IMR-90 (cell line): ENCODE results near the gene XYLT2. TPM values are rescaled to one million over a fixed set of nuclear protein-coding genes. Genes with fewer than 3 reads are reported as not detected.

Experiments used
- ATAC-seq: fragments of 200-7000 bp; cut with Tn5 transposase; 2 replicates; pipeline ENCODE4 v1.9.1; 2020; ENCODE audit warnings: low read depth, mild to moderate bottlenecking, moderate library complexity
- BruUV-seq: library from RNA; stranded (reverse); fragments of 400-500 nt; replicated peaks from 2 replicates; lab custom pipeline; 2021; lab: Mats Ljungman, UMichigan
- CTCF ChIA-PET: fragments of 300-600 bp; formaldehyde crosslinking; extraction: SDS; loops from one replicate; lab custom pipeline; 2021; ENCODE audit warnings: antibody characterized with exemption; lab: Yijun Ruan, JAX
- POLR2A ChIA-PET: fragments of 300-600 bp; sonication (Branson Sonifier 250); formaldehyde crosslinking; loops from one replicate; lab custom pipeline; 2022; ENCODE audit warnings: antibody characterized with exemption; ENCODE audit not compliant: unreplicated experiment; lab: Charles Lee
- DNase-seq: peaks from one replicate; pipeline ENCODE4 v3.0.0; 2013
- H2AFZ ChIP-seq: replicated peaks from 2 replicates; pipeline ENCODE3; 2013; ENCODE audit warnings: low read length, mild to moderate bottlenecking; ENCODE audit not compliant: poor library complexity
- H2AK5ac ChIP-seq: 2 replicates; pipeline ENCODE4 v1.6.1; 2013; ENCODE audit warnings: low read depth, low read length, inconsistent platforms
- H2AK9ac ChIP-seq: replicated peaks from 2 replicates; pipeline ENCODE3; 2013; ENCODE audit warnings: mild to moderate bottlenecking, low read depth, low read length, moderate library complexity; ENCODE audit not compliant: poor library complexity
- H2BK120ac ChIP-seq: 2 replicates; pipeline ENCODE4 v1.6.1; 2013; ENCODE audit warnings: low read depth, low read length, inconsistent platforms
- H2BK15ac ChIP-seq: 3 replicates; pipeline ENCODE4 v1.6.1; 2013; ENCODE audit warnings: low read depth, low read length, inconsistent platforms
- H2BK20ac ChIP-seq: 2 replicates; pipeline ENCODE4 v1.6.1; 2013; ENCODE audit warnings: low read depth, mild to moderate bottlenecking, inconsistent platforms, low read length, moderate library complexity
- H2BK5ac ChIP-seq: 2 replicates; pipeline ENCODE4 v1.6.1; 2013; ENCODE audit warnings: mild to moderate bottlenecking, low read depth, low read length, inconsistent platforms; ENCODE audit not compliant: poor library complexity, severe bottlenecking
- H3K14ac ChIP-seq: replicated peaks from 2 replicates; pipeline ENCODE4 v1.6.1; 2013; ENCODE audit warnings: low read depth, low read length, inconsistent platforms
- H3K18ac ChIP-seq: 2 replicates; pipeline ENCODE4 v1.6.1; 2013; ENCODE audit warnings: low read depth, low read length, control low read depth
- H3K23ac ChIP-seq: 2 replicates; pipeline ENCODE4 v1.6.1; 2013; ENCODE audit warnings: low read depth, low read length, inconsistent platforms
- H3K27ac ChIP-seq: 2 replicates; pipeline ENCODE4 v1.5.1; 2013; ENCODE audit warnings: mild to moderate bottlenecking, control low read depth, low read length; ENCODE audit not compliant: insufficient read depth
- H3K27me3 ChIP-seq: 2 replicates; pipeline ENCODE4 v1.6.1; 2013; ENCODE audit warnings: low read length; ENCODE audit not compliant: control insufficient read depth, insufficient read depth
- H3K36me3 ChIP-seq: 2 replicates; pipeline ENCODE4 v1.6.1; 2013; ENCODE audit warnings: low read length, mixed read lengths; ENCODE audit not compliant: control insufficient read depth, insufficient read depth
- H3K4ac ChIP-seq: 2 replicates; pipeline ENCODE4 v1.6.1; 2013; ENCODE audit warnings: low read depth, low read length, inconsistent platforms
- H3K4me1 ChIP-seq: 2 replicates; pipeline ENCODE4 v1.6.1; 2013; ENCODE audit warnings: low read length, mixed read lengths; ENCODE audit not compliant: control insufficient read depth, insufficient read depth
- H3K4me2 ChIP-seq: 2 replicates; pipeline ENCODE4 v1.6.1; 2013; ENCODE audit warnings: low read depth, mild to moderate bottlenecking, control low read depth, low read length, moderate library complexity
- H3K4me3 ChIP-seq: 2 replicates; pipeline ENCODE4 v1.5.1; 2013; ENCODE audit warnings: low read depth, mild to moderate bottlenecking, control low read depth, low read length, moderate library complexity; ENCODE audit not compliant: insufficient read depth
- H3K56ac ChIP-seq: 2 replicates; pipeline ENCODE4 v1.6.1; 2013; ENCODE audit warnings: low read length, inconsistent platforms; ENCODE audit not compliant: insufficient read depth; ENCODE audit errors: extremely low read depth
- H3K79me1 ChIP-seq, 2 experiments: 2 replicates each; pipeline ENCODE4 v1.6.1; 2013; ENCODE audit warnings: low read length in 2 of 2, inconsistent platforms in 1 of 2, low read depth in 1 of 2
- H3K9ac ChIP-seq: 2 replicates; pipeline ENCODE4 v1.6.1; 2013; ENCODE audit warnings: low read depth, low read length, control low read depth
- H3K9me1 ChIP-seq: 2 replicates; pipeline ENCODE4 v1.6.1; 2013; ENCODE audit warnings: low read length, inconsistent platforms; ENCODE audit not compliant: insufficient read depth
- H3K9me3 ChIP-seq: 2 replicates; pipeline ENCODE4 v1.6.1; 2013; ENCODE audit warnings: low read length; ENCODE audit not compliant: control insufficient read depth, insufficient read depth
- H4K20me1 ChIP-seq: 2 replicates; pipeline ENCODE4 v1.6.1; 2013; ENCODE audit warnings: low read length, inconsistent platforms; ENCODE audit not compliant: insufficient read depth
- H4K5ac ChIP-seq: 2 replicates; pipeline ENCODE4 v1.6.1; 2013; ENCODE audit warnings: mild to moderate bottlenecking, low read depth, low read length, control low read depth
- H4K8ac ChIP-seq, 2 experiments: 2 replicates each; pipeline ENCODE4 v1.6.1; 2013; ENCODE audit warnings: low read depth in 2 of 2, low read length in 2 of 2, control low read depth in 1 of 2, inconsistent platforms in 1 of 2
- H4K91ac ChIP-seq: 2 replicates; pipeline ENCODE4 v1.6.1; 2013; ENCODE audit warnings: low read depth, low read length, inconsistent platforms; ENCODE audit not compliant: insufficient read depth
- BHLHE40 ChIP-seq: fragments of 150-350 bp; IDR thresholded peaks from 2 replicates; pipeline ENCODE4 v1.6.1; 2016; ENCODE audit warnings: mild to moderate bottlenecking, low read depth, low read length
- CEBPB ChIP-seq: IDR thresholded peaks from 2 replicates; pipeline ENCODE4 v1.6.1; 2012; ENCODE audit warnings: low read depth, low read length, improper control_type of control experiment
- CHD1 ChIP-seq: IDR thresholded peaks from 2 replicates; pipeline ENCODE4 v1.6.1; 2012; ENCODE audit warnings: low read depth, low read length, improper control_type of control experiment
- FOS ChIP-seq: fragments of 150-350 bp; IDR thresholded peaks from 2 replicates; pipeline ENCODE4 v1.6.1; 2016; ENCODE audit warnings: low read depth, low read length
- MAZ ChIP-seq: IDR thresholded peaks from 2 replicates; pipeline ENCODE4 v1.6.1; 2012; ENCODE audit warnings: low read depth, mild to moderate bottlenecking, low read length, improper control_type of control experiment, moderate library complexity, borderline replicate concordance
- MXI1 ChIP-seq: IDR thresholded peaks from 2 replicates; pipeline ENCODE4 v1.6.1; 2012; ENCODE audit warnings: low read depth, mild to moderate bottlenecking, low read length, moderate library complexity, borderline replicate concordance
- NFE2L2 ChIP-seq: fragments of 150-350 bp; IDR thresholded peaks from 2 replicates; pipeline ENCODE4 v1.6.1; 2016; ENCODE audit warnings: low read depth, mild to moderate bottlenecking, low read length
- POLR2A ChIP-seq: IDR thresholded peaks from 2 replicates; pipeline ENCODE4 v1.6.1; 2012; ENCODE audit warnings: mild to moderate bottlenecking, low read depth, low read length
- RAD21 ChIP-seq: IDR thresholded peaks from 2 replicates; pipeline ENCODE4 v1.6.1; 2012; ENCODE audit warnings: low read length, improper control_type of control experiment
- RCOR1 ChIP-seq: IDR thresholded peaks from 2 replicates; pipeline ENCODE4 v1.6.1; 2012; ENCODE audit warnings: mild to moderate bottlenecking, low read length, improper control_type of control experiment; ENCODE audit not compliant: insufficient replicate concordance
- SMC3 ChIP-seq: fragments of 150-350 bp; IDR thresholded peaks from 2 replicates; pipeline ENCODE4 v1.6.1; 2016; ENCODE audit warnings: low read depth, mild to moderate bottlenecking, antibody characterized with exemption, low read length, moderate library complexity
- WGBS, 2 experiments: methylation state at CpG; one replicate each; pipeline versions ENCODE4 v1.1.5 to v1.1.7; 2013; ENCODE audit warnings: missing lambda C conversion rate in 2 of 2; ENCODE audit not compliant: insufficient read length in 1 of 2; ENCODE audit errors: extremely low coverage in 2 of 2; 5-methylcytosine and 5-hydroxymethylcytosine counted together
- dilution Hi-C: fragments of 300-500 bp; cut with HindIII; formaldehyde crosslinking; loops from one replicate; pipeline ENCODE4 v1.14.3; 2018; ENCODE audit warnings: low sequenced_read_pairs; ENCODE audit not compliant: unreplicated experiment
- in situ Hi-C: fragments of 300-500 bp; cut with MboI; formaldehyde crosslinking; loops from 3 replicates; pipeline ENCODE4 v1.14.3; 2019; ENCODE audit warnings: low sequenced_read_pairs, inconsistent platforms, mixed read lengths
- intact Hi-C: fragments of 100-400 bp; cut with micrococcal nuclease; formaldehyde crosslinking; loops from 2 replicates; pipeline ENCODE4 v1.10.0; 2022
- polyA plus RNA-seq, 3 experiments: library from polyadenylated mRNA; depleted of rRNA; stranded (reverse); fragments of >200 nt; gene quantifications; 2 replicates each; pipeline ENCODE4 v1.2.3, GENCODE V29; 2012; ENCODE audit warnings: low replicate concordance in 1 of 3
- total RNA-seq: library from RNA; depleted of rRNA; stranded (reverse); fragments of >200 nt; gene quantifications from 2 replicates; pipeline ENCODE4 v1.2.3, GENCODE V29; 2012
- TF ChIP-seq, protein P1 (sequence below): fragments of 150-350 bp; IDR thresholded peaks from 2 replicates; pipeline ENCODE4 v1.6.1; 2016; ENCODE audit warnings: low read depth, mild to moderate bottlenecking, low read length, moderate library complexity, borderline replicate concordance
- TF ChIP-seq, protein P2 (sequence below): conservative IDR thresholded peaks from 2 replicates; pipeline ENCODE4 v1.5.1; 2012; ENCODE audit warnings: mild to moderate bottlenecking, low read depth, low read length, improper control_type of control experiment
- TF ChIP-seq, protein P3 (sequence below): fragments of 150-350 bp; IDR thresholded peaks from 2 replicates; pipeline ENCODE4 v1.6.1; 2017; ENCODE audit warnings: mild to moderate bottlenecking, antibody characterized with exemption, low read length, low read depth

Gene XYLT2
- total and polyA plus RNA-seq, 2 of the 4 experiments (the other 2 are of a cell fraction): 27.7 to 31.9 TPM

DNA sequence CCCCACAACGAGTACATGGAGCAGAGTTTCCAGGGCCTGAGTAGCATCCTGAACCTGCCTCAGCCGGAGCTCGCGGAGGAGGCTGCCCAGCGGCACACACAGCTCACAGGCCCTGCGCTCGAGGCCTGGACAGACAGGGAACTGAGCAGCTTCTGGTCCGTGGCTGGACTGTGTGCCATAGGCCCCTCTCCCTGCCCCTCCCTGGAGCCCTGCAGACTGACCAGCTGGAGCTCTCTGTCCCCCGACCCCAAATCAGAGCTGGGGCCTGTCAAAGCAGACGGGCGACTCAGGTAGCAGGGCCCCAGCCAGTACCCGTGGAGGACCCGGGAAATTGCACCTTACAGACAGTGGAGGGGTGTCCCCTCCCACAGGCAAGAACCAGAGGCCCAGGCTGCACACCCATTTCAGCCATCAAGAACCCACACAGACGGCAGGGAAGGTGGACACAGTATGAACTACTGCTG lies 14.1 kb downstream of the XYLT2 start:
- DNase-seq: no peak
- intact Hi-C loops: no loop called here
- H2BK20ac ChIP-seq: no peak overlapping the region
- H3K14ac ChIP-seq: no peak overlapping the region
- in situ Hi-C loops: no loop called here
- no peak overlapping the region for H3K27ac ChIP-seq
- no peak overlapping the region for H3K9ac ChIP-seq
- WGBS, 2 experiments: 98% methylated on average over 7 of the region's 14 CpGs; no CpG with 5 or more reads in 1 of the 2 experiments
- no peak overlapping the region for H4K8ac ChIP-seq
- H3K18ac ChIP-seq: no peak overlapping the region
- H4K5ac ChIP-seq: no peak overlapping the region
- no peak overlapping the region for H2BK5ac ChIP-seq
- no peak overlapping the region for H3K4ac ChIP-seq
- H2AK5ac ChIP-seq: no peak overlapping the region
- peaks cover 19% of the 10 kb centered on the region; the same call in 1 of the 2 replicates for H4K20me1 ChIP-seq
- H3K27me3 ChIP-seq: no peaks in the 10 kb centered on the region
- peaks cover 11% of the 10 kb centered on the region for H3K4me1 ChIP-seq
- ChIA-PET CTCF (interaction anchor here (0.7 kb wide), 1 partner anchor 13 kb away, joined by 6 read pairs; no protein-coding TSS in a partner anchor), POLR2A (interaction anchor here (0.6 kb wide), 3 partner anchors 13 to 113 kb away, joined by 3 to 7 read pairs (median 4); no protein-coding TSS in a partner anchor)
- dilution Hi-C loops: no loop called here
- peaks cover 9% of the 10 kb centered on the region; the same call in 1 of the 2 replicates for H3K9me1 ChIP-seq
- no peak overlapping the region for H2AK9ac ChIP-seq
- H3K79me1 ChIP-seq: peaks cover 3 to 11% of the 10 kb centered on the region in 2 experiments; a peak in 1 of 4 replicates
- no peak for ATAC-seq
- no peak overlapping the region for H2BK120ac ChIP-seq
- H3K9me3 ChIP-seq: no peaks in the 10 kb centered on the region
- H3K56ac ChIP-seq: no peak overlapping the region
- no peak overlapping the region for H3K4me3 ChIP-seq
- no peak overlapping the region for H2AFZ ChIP-seq
- H2BK15ac ChIP-seq: no peak overlapping the region
- H3K36me3 ChIP-seq: peaks cover 48% of the 10 kb centered on the region
- H4K91ac ChIP-seq: no peak overlapping the region
- BruUV-seq: no TSS peak
- no peak overlapping the region for H3K23ac ChIP-seq
- TF ChIP-seq, protein P1, sequence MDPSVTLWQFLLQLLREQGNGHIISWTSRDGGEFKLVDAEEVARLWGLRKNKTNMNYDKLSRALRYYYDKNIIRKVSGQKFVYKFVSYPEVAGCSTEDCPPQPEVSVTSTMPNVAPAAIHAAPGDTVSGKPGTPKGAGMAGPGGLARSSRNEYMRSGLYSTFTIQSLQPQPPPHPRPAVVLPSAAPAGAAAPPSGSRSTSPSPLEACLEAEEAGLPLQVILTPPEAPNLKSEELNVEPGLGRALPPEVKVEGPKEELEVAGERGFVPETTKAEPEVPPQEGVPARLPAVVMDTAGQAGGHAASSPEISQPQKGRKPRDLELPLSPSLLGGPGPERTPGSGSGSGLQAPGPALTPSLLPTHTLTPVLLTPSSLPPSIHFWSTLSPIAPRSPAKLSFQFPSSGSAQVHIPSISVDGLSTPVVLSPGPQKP: no peak
- TF ChIP-seq POLR2A (no peak), NFE2L2 (no peak), FOS (no peak), CEBPB (no peak), CHD1 (no peak), RCOR1 (no peak), RAD21 (no peak), SMC3 (no peak), BHLHE40 (no peak), MAZ (no peak), MXI1 (no peak)
- TF ChIP-seq, protein P2, sequence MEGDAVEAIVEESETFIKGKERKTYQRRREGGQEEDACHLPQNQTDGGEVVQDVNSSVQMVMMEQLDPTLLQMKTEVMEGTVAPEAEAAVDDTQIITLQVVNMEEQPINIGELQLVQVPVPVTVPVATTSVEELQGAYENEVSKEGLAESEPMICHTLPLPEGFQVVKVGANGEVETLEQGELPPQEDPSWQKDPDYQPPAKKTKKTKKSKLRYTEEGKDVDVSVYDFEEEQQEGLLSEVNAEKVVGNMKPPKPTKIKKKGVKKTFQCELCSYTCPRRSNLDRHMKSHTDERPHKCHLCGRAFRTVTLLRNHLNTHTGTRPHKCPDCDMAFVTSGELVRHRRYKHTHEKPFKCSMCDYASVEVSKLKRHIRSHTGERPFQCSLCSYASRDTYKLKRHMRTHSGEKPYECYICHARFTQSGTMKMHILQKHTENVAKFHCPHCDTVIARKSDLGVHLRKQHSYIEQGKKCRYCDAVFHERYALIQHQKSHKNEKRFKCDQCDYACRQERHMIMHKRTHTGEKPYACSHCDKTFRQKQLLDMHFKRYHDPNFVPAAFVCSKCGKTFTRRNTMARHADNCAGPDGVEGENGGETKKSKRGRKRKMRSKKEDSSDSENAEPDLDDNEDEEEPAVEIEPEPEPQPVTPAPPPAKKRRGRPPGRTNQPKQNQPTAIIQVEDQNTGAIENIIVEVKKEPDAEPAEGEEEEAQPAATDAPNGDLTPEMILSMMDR: no peak
- TF ChIP-seq, protein P3, sequence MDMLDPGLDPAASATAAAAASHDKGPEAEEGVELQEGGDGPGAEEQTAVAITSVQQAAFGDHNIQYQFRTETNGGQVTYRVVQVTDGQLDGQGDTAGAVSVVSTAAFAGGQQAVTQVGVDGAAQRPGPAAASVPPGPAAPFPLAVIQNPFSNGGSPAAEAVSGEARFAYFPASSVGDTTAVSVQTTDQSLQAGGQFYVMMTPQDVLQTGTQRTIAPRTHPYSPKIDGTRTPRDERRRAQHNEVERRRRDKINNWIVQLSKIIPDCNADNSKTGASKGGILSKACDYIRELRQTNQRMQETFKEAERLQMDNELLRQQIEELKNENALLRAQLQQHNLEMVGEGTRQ: no peak
- H3K4me2 ChIP-seq: no peak overlapping the region
